ENCODE results near the gene STAT6. TPM values are rescaled to one million over a fixed set of nuclear protein-coding genes. Genes with fewer than 3 reads are reported as not detected.

Gene STAT6
- polyA plus RNA-seq, 2 of the 4 experiments (the other 2 are of a cell fraction): 58.8 to 59.0 TPM

GRCh38 chr12:57152639-57153038 lies 41.5 kb upstream of the STAT6 start:
- TF ChIP-seq HOXA7 (CRISPR knock-in tag; IDR thresholded peaks at IDR 0.05): no peak
- no peak for TF ChIP-seq CHD2 (IDR thresholded peaks at IDR 0.05; ENCODE audit: low read length, partially characterized antibody)
- no peak for TF ChIP-seq EHMT2 (IDR thresholded peaks at IDR 0.05; ENCODE audit: low read depth)
- TF ChIP-seq ELK1 (IDR thresholded peaks at IDR 0.05; ENCODE audit: low read depth, low read length): no peak
- TF ChIP-seq GATA3 (IDR thresholded peaks at IDR 0.05; ENCODE audit: borderline replicate concordance): no peak
- Histone ChIP-seq H3K4me3 (no peak overlapping the region), H3K4me1 (peaks cover 18% of the 10 kb centered on the region), H3K27ac (no peak overlapping the region), H3K4me2 (no peak overlapping the region), H3K9me3 (no peaks in the 10 kb centered on the region)
- WGBS (ENCODE audit: missing lambda C conversion rate): 89% methylated on average over 4 of the region's 4 CpGs
- FAIRE-seq (no peak), ATAC-seq (no peak), DNase-seq (ENCODE audit: low read depth in 1 of 2, low spot score in 1 of 2) (no peak)
- POLR2A ChIA-PET: no interaction called here
- CTCF ChIA-PET: interaction anchor here (1.0 to 16.2 kb wide), 7 partner anchors 11 to 40 kb away, joined by 3 to 180 read pairs (median 4); no protein-coding TSS in a partner anchor

GRCh38 chr12:57151741-57152630 lies 40.8 kb upstream of the STAT6 start:
- Histone ChIP-seq H3K27ac (no peak overlapping the region), H3K4me3 (no peak overlapping the region), H3K9me3 (no peaks in the 10 kb centered on the region), H3K4me1 (peaks cover 24% of the 10 kb centered on the region), H3K4me2 (no peak overlapping the region)
- WGBS (ENCODE audit: missing lambda C conversion rate): 84% methylated on average over 17 of the region's 17 CpGs
- no peak for DNase-seq (ENCODE audit: low read depth in 1 of 2, low spot score in 1 of 2)
- FAIRE-seq: no peak
- ChIA-PET CTCF (interaction anchor here (1.0 to 16.2 kb wide), 7 partner anchors 11 to 83 kb away, joined by 3 to 180 read pairs (median 4); no protein-coding TSS in a partner anchor), POLR2A (no interaction called here)
- peak in 1 of 2 experiments; percentile 12; a peak in 1 of 6 replicates for ATAC-seq
- TF ChIP-seq NFE2L2 (conservative IDR thresholded peaks at IDR 0.05; ENCODE audit: low read length): no peak
- no peak for TF ChIP-seq TP53 (CRISPR knock-in tag; IDR thresholded peaks at IDR 0.05)
- no peak for TF ChIP-seq CHD4 (IDR thresholded peaks at IDR 0.05; ENCODE audit: borderline replicate concordance)
- TF ChIP-seq RARB (CRISPR knock-in tag; IDR thresholded peaks at IDR 0.05): no peak
- TF ChIP-seq FOSB (CRISPR knock-in tag; IDR thresholded peaks at IDR 0.05): no peak
- TF ChIP-seq RFX5 (IDR thresholded peaks at IDR 0.05): no peak
- TF ChIP-seq CBX2 (IDR thresholded peaks at IDR 0.05; ENCODE audit: borderline replicate concordance, low read depth): no peak
- TF ChIP-seq ZC3H11A (IDR thresholded peaks at IDR 0.05): no peak
- TF ChIP-seq MAFK (IDR thresholded peaks at IDR 0.05; ENCODE audit: partially characterized antibody): no peak
- TF ChIP-seq ATOH8 (CRISPR knock-in tag; IDR thresholded peaks at IDR 0.05; ENCODE audit: low read depth): no peak
- no peak for TF ChIP-seq TFCP2L1 (CRISPR knock-in tag; IDR thresholded peaks at IDR 0.05)
- no peak for TF ChIP-seq PHF8 (IDR thresholded peaks at IDR 0.05; ENCODE audit: borderline replicate concordance, low read depth)
- TF ChIP-seq REST (IDR thresholded peaks at IDR 0.05): no peak
- TF ChIP-seq KDM1A (IDR thresholded peaks at IDR 0.05; ENCODE audit: low read depth): no peak
- no peak for TF ChIP-seq NR3C1 (IDR thresholded peaks at IDR 0.05)

All from A549 (cell line).